B cell (primary cell): ENCODE results near the gene RGS7.

Experiments
- EZH2 ChIP-seq: IDR thresholded peaks from 2 replicates; pipeline ENCODE4 v1.6.1; 2012; ENCODE audit warnings: borderline replicate concordance, low read depth, mild to moderate bottlenecking, moderate library complexity, low read length; ENCODE audit not compliant: insufficient read depth, poor library complexity, severe bottlenecking
- TF ChIP-seq, protein P1 (sequence below): fragments of 200-600 bp; IDR thresholded peaks from one replicate; pipeline ENCODE4 v1.8.0; 2022; ENCODE audit warnings: antibody characterized with exemption, mild to moderate bottlenecking

DNA sequence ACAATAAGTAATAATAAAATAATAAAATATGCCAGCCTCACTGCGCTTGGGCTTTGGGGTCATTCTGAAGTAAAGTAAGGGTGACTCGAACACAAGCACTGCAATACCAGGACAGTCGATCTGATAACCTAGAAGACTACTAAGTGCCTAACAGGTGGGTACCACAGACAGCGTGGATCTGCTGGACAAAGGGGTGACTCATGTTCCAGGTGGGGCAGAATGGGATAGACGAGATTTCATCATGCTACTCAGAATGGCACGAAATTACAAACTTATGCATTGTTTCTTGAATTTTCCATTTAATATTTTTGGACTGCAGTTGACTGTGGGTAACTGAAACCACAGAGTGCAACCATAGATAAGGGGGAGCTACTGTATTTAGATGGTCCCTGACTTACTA, 523.9 kb downstream of the RGS7 start:
- TF ChIP-seq, protein P1, sequence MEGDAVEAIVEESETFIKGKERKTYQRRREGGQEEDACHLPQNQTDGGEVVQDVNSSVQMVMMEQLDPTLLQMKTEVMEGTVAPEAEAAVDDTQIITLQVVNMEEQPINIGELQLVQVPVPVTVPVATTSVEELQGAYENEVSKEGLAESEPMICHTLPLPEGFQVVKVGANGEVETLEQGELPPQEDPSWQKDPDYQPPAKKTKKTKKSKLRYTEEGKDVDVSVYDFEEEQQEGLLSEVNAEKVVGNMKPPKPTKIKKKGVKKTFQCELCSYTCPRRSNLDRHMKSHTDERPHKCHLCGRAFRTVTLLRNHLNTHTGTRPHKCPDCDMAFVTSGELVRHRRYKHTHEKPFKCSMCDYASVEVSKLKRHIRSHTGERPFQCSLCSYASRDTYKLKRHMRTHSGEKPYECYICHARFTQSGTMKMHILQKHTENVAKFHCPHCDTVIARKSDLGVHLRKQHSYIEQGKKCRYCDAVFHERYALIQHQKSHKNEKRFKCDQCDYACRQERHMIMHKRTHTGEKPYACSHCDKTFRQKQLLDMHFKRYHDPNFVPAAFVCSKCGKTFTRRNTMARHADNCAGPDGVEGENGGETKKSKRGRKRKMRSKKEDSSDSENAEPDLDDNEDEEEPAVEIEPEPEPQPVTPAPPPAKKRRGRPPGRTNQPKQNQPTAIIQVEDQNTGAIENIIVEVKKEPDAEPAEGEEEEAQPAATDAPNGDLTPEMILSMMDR, result no peak
- no peak for TF ChIP-seq EZH2
